PC-3 (cell line): Measurements from ENCODE around the gene EIF4B.

ENCODE experiments used
- EZH2 ChIP-seq: fragments of 300-600 bp; sonication (generic); IDR thresholded peaks from one replicate; pipeline ENCODE4 v1.6.1; 2017; ENCODE audit warnings: antibody characterized with exemption, mild to moderate bottlenecking, low read length; ENCODE audit not compliant: unreplicated experiment
- EZH2phosphoT487 ChIP-seq: fragments of 300-600 bp; sonication (generic); IDR thresholded peaks from 2 replicates; pipeline ENCODE4 v1.6.1; 2018; ENCODE audit warnings: mild to moderate bottlenecking, antibody characterized with exemption, low read length, borderline replicate concordance

- TF ChIP-seq EZH2phosphoT487 (no peak), EZH2 (no peak)
These were observed 46.4 kb downstream of the EIF4B start for GRCh38 chr12:53052419-53053217.
